Measurements from ENCODE around the gene EIF3L. TPM values are rescaled to one million over a fixed set of nuclear protein-coding genes. Genes with fewer than 3 reads are reported as not detected.

The EIF3L gene
- total RNA-seq, 4 donors from 2014 or later: 336 to 538 (median 412) TPM

- H3K27ac ChIP-seq: peak overlapping the region; percentile 8 to 96 (median 86)
- ATAC-seq: no peak
Observed at GRCh38 chr22:37806409-37807333, 42.5 kb upstream of the EIF3L start.

GRCh38 chr22:37807410-37808293, 41.6 kb upstream of the EIF3L start, which contains the start of gene GCAT:
Gene GCAT, plus strand, starts transcription at chr22:37807934. Its CDS starts 34 bp downstream, at chr22:37807968.
- H3K4me3 ChIP-seq: peak within 1 kb of the TSS; percentile 66 to 71
- H3K36me3 ChIP-seq: peaks cover 0 to under 1% of the 10 kb centered on the region in 2 donors
- H3K4me1 ChIP-seq: peaks cover 0 to 69% (median 24%) of the 10 kb centered on the region in 3 donors
- WGBS, 2 donors (ENCODE audit: low coverage in 1 of 2): 0 to 1% methylated on average over 8 to 14 of the region's 73 CpGs
- peak within 1 kb of the TSS; percentile 49 to 96 (median 86) for H3K27ac ChIP-seq
- H3K9me3 ChIP-seq: no peaks in the 10 kb centered on the region
- ATAC-seq: peak; percentile 92
- no peaks in the 10 kb centered on the region for H3K27me3 ChIP-seq
- TF ChIP-seq CTCF (IDR thresholded peaks at IDR 0.05) (no peak), EP300 (IDR thresholded peaks at IDR 0.05) (no peak), POLR2A (IDR thresholded peaks at IDR 0.05) (peak; percentile 58 to 62), POLR2AphosphoS5 (IDR thresholded peaks at IDR 0.05) (peak; percentile 46)

More at GRCh38 chr22:37806409-37807333, 42.5 kb upstream of the EIF3L start:
- WGBS, 2 donors (ENCODE audit: low coverage in 1 of 2): 1% methylated on average over 11 to 18 of the region's 19 CpGs
- TF ChIP-seq EP300 (IDR thresholded peaks at IDR 0.05): no peak
- peak in 2 of 4 experiments; percentile 12 to 25 for TF ChIP-seq CTCF (IDR thresholded peaks at IDR 0.05)
- TF ChIP-seq POLR2AphosphoS5 (IDR thresholded peaks at IDR 0.05): no peak
- TF ChIP-seq POLR2A (IDR thresholded peaks at IDR 0.05): no peak
- peak overlapping the region; percentile 66 to 71 for H3K4me3 ChIP-seq
- no peaks in the 10 kb centered on the region for H3K27me3 ChIP-seq
- H3K4me1 ChIP-seq: peaks cover 0 to 78% (median 24%) of the 10 kb centered on the region in 3 donors
- no peaks in the 10 kb centered on the region for H3K9me3 ChIP-seq
- H3K36me3 ChIP-seq: no peaks in the 10 kb centered on the region

- ATAC-seq: no peak
- peaks cover 0 to 62% (median 19%) of the 10 kb centered on the region in 3 donors for H3K4me1 ChIP-seq
Observed at GRCh38 chr22:37808294-37808657, 40.9 kb upstream of the EIF3L start.

More at GRCh38 chr22:37808294-37808657, 40.9 kb upstream of the EIF3L start:
- peak overlapping the region; percentile 15 to 96 (median 86) for H3K27ac ChIP-seq
- H3K36me3 ChIP-seq: peaks cover 0 to 6% of the 10 kb centered on the region in 2 donors
- no peak for TF ChIP-seq POLR2AphosphoS5 (IDR thresholded peaks at IDR 0.05)
- TF ChIP-seq CTCF (IDR thresholded peaks at IDR 0.05): no peak
- no peak for TF ChIP-seq EP300 (IDR thresholded peaks at IDR 0.05)
- no peak for TF ChIP-seq POLR2A (IDR thresholded peaks at IDR 0.05)
- no peaks in the 10 kb centered on the region for H3K27me3 ChIP-seq
- H3K4me3 ChIP-seq: peak overlapping the region; percentile 66 to 71
- H3K9me3 ChIP-seq: no peaks in the 10 kb centered on the region
- 15% methylated on average over 2 of the region's 8 CpGs; no CpG with 5 or more reads in 1 of the 2 donors for WGBS, 2 donors (ENCODE audit: low coverage in 1 of 2)

All from gastroesophageal sphincter (tissue), 4 donors.